Activated T-cell treated with anti-CD3 and anti-CD28 coated beads, Interleukin-2, amount 50 U/mL, for 48 hours (primary cell): ENCODE measurements around the gene COPG2.
"Not testable (repeated sequence)": the region's sequence is repeated elsewhere in the genome, so short reads cannot be mapped to it uniquely, and the experiment has no call there.

ENCODE experiments used
- DNase-seq, 2 experiments: peaks; one replicate each; pipeline ENCODE4 v3.0.0-alpha.2; 2020

Gene COPG2

DNA sequence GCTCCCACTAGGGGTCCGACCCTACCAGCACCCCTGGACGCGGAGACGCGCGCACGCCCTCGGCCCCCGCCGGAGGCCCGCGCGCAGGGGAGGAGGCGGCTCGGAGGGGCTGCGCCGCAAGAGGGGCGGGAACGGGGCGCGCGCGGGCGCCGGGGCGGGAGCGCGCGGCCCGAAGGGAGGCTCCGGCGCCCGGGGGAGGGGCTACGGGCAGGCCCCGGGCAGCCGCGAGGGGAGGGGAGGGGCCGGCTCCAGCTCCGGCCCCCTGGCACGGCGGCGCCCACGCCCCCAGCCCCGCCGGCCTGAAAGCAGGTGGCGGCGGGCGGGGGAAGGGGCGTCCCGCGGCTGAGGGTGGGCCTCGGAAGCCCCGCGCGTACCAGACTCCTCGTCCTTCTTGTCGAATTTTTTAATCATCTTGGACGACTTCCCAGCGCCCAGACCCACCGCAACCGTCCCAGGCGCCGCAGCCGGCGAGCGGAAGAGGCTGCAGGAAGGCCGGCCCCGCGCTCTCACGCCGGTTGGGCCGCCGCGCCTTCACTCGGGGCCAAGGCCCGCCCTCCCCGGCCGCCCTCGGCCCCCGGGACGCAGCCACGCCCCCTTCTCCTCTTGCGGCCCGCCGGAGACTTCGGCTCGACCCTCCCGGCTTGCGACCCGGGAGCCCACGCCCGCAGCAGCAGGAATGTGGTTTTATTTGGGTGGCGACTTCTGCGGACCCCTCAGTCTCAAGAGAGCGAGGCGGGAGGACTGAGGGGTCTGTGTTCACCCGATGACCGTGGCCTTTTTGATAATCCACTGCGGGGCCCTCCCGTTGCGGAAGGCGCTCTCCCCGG lies at the start of gene COPG2:
Gene COPG2 (minus strand): TSS at position 491 of the 827 bp plus-strand sequence. CDS start 80 bp downstream, at position 411.
- DNase-seq, result peak; percentile 84 to 90

DNA sequence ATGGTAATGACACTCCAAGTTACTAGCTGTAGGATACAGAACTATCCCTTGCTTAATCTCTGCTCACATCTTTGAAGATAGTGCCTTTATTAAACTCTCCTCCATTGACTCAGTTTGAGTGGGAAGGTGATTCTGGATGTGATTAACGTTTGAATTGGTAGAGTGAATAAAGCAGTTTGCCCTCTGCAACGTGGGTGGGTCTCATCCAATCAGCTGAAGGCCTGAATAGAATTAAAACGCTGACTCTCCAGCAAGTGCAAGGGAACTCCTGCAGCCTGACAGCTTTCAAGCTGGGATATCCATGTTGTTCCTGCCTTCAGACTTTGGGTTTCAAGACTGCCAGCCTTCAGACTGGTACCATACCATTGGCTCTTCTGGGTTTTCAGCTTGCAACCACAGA lies 43.9 kb upstream of the COPG2 start:
- DNase-seq, result no peak

DNA sequence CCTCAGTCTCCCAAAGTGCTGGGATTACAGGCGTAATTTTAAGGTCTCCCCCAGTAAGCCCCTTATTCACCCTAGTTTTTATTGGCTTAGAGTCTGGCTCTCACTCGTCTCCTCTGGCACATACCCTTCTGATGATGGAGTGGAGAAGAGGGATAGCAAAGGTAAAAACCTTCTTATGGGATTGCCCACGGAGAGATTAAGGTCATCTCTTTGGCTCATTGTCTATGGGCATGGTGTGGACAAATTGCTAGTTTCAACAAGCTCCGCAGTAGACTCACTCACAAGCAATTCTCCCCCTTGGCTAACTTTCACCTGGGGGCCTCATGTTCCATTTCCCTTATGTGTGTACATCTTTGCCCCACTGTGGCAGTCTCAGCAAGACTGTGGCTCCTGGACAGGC lies 40.2 kb upstream of the COPG2 start:
- DNase-seq, result no peak

GRCh38 chr7:130708001-130708400 lies 39.5 kb upstream of the COPG2 start:
- DNase-seq, result no peak

- DNase-seq, result no peak
Measured at GRCh38 chr7:130703851-130704250, 35.3 kb upstream of the COPG2 start.

DNA sequence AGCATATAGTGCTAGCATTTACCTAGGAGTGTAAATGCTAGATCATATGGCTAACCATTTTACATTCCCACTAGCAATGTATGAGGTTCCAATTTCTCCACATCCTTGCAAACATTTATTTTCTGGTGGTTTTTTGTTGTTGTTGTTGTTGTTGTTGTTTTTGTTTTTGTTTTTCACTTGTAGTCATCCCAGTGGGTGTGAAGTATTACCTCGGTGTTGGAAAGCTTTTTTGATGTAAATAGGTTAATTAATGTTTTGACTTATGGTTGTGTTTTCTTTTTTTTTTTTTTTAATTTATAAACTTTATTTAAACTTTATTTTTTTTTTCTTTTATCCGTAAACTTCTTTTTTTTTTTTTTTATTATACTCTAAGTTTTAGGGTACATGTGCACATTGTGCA lies 33.1 kb upstream of the COPG2 start:
- no peak for DNase-seq

- DNase-seq, result no peak
Measured at GRCh38 chr7:130700760-130701159, 32.2 kb upstream of the COPG2 start.

DNA sequence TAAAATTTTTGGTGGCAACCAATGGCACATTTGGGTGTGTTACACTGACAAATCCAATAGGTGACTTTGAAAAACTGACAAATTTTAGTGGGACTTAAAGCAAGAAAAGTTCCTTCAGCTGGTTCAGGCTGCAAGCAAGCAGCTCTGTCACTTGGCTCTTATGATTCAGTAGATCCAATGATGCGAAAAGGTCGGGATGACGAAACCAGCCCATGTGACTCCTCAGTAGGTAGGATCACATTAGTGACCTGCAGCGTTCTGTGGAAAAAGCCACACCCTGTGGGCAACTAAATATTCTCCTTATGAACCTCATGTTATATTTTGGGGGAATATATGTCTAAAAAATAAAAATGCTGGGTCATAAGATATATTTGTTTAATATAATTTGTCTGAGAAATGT lies 31.1 kb upstream of the COPG2 start:
- no peak for DNase-seq

DNA sequence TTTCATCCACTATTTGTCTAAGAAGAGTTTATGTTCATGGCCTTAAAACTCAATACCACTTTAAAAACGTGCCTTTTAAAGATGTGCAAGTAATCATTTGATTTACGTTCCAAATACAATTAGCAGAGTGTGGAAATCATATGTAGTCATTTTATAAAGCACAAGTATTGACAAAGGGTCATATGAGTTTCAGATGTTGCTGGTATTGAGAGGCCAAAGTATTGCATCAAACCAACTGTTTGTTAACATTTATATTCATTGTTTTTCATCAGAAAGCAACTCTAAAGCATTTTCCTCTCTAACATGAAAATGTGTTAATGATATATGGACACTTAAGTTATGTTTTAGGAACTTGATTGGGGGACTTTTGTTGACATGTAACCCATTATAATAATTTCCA lies 29.3 kb upstream of the COPG2 start:
- DNase-seq, result no peak

DNA sequence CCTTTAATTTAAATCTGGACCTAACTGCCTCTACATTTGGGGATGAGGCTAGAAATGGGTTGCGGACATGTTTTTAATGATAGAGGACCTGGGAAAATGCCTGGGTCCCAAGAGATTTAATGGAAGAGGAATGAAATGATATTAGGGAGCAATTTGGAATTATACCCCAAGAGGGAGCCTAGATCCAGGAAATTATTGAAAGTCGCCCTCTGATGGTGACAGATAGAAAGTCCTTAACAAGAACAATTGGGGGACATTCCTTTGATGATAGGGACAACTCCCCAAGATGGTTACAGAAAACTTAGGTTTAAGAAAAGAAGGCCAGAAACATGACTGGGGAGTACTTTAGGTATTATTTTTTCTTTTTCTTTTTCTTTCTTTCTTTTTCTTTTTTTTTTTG lies 27.3 kb upstream of the COPG2 start:
- no peak for DNase-seq

DNA sequence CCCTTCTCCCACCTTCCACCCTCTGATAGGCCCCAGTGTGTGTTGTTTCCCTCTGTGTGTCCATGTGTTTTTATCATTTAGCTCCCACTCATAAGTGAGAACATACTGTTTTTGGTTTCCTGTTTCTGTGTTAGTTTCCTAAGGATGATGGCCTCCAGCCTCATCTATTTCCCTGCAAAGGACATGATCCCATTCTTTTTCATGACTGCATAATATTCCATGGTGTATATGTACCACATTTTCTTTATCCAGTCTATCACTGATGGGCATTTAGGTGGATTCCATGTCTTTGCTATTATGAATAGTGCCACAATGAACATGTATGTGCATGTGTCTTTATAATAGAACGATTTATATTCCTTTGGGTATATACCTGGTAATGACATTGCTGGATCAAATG lies 23.8 kb upstream of the COPG2 start:
- DNase-seq, result not testable (repeated sequence)

DNA sequence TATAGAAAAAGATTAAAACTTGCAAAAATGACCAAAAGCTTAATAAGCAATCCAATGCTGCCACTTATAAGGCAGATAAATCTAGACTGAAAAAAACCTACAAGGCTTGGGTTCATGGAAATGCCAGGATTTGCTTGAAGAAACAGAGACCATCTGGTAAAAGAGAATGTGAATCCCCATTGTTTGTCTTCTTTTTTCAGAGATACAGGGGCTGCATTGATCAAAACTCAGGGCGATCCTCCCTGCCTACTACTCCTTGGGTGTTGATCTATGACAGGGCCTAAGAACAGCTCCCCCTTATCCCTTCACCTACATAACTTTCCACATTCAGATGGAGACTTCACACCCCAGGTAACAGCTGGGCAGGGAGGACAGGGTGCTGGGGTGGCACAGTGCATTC lies 21.1 kb upstream of the COPG2 start:
- DNase-seq, result no peak

- no peak for DNase-seq
Measured at GRCh38 chr7:130683026-130683425, 14.5 kb upstream of the COPG2 start.

GRCh38 chr7:130674456-130674855 lies 5.9 kb upstream of the COPG2 start:
- no peak for DNase-seq

DNA sequence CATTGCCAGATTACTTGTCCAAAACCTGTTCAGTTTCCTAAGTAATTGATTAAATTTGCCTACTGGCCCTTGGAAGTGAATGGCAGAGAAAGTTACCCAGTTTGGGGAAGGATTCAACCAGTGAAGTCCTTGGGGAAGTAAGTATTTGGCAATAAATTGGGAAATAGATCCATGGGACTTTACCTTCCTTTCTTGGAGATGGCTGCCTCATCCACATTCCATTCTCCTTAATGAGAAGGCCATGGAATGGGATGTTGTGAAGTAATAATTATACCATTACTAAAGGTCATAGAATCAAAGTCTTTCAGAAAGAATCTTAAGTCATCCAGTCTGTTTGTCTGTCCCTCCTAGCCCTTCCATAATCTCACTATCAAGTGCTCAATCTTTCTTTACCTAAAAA lies 4.5 kb upstream of the COPG2 start:
- no peak for DNase-seq

DNA sequence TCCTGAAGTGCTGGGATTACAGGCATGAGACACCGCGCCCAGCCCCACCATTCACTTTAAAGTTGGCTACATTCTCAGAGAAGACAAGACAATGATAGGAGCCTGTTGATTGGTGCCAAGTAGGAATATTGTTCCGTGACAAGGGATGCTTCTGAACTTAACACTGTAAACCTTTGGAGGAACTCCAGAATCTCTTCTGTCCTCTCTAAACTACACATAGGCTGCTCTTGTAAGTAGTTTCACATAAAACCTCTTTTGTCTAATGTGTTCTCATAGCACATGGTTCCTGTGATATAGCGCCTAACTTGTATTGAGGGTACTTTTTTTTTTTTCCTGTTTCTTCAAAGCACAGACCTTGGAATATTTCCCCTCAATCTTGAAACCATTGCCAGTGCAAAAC lies 3.6 kb upstream of the COPG2 start:
- DNase-seq, result no peak

- no peak for DNase-seq
Measured at GRCh38 chr7:130669085-130669700, 645 bp upstream of the COPG2 start.

DNA sequence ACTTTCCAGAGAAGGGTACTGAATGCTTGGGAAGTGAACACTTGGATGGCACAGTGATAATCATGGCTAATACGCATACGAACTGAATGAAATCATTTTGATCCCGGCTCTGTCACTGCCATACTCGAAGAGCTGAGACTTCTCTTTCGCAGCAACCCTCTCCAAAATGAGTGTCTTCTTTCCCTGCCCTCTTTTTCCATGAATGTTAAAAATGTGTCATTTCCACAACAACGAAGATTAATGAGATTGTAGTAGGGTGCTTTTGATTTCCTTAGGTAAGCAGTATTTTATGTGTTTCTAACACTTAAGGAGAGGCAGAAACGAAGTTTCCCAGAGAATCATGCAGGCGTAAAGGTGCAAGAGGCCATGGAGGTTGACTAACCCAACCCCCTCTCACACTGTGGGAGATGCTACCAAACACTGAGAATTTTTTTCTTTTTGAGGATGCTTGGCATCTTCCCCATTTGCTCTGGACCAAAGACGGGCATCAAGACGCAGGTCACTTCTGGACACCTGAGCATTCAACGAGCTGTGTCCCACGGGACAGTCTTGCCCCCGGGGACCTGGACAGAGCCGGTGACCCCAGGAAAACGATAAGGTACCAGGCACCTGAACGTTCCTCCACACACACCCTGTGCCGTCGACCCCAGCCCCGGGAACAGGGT lies 823 bp downstream of the COPG2 start:
- DNase-seq, result no peak

GRCh38 chr7:130662426-130662825 lies 6.1 kb downstream of the COPG2 start:
- DNase-seq, result no peak

DNA sequence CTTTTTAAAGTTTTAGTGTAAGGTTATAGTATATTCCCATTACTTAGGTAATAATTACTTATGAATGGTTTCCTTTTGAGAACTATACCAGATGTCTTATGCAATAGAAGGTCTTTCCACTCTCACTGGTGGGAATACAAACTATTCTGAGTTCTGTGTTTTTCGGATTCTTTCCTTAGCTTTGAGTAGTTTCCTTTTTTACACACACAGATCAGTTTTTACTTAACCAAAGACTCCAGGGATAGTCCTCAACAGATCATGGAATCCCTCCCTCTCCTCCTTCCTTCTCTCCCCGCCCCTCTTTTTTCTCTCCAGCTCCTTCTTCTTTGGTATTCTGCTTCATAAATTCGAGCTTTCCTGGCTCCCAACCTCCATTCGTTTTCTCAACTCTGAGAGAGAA lies 13.3 kb downstream of the COPG2 start:
- DNase-seq, result no peak

GRCh38 chr7:130654850-130655249 lies 13.7 kb downstream of the COPG2 start:
- DNase-seq, result no peak

DNA sequence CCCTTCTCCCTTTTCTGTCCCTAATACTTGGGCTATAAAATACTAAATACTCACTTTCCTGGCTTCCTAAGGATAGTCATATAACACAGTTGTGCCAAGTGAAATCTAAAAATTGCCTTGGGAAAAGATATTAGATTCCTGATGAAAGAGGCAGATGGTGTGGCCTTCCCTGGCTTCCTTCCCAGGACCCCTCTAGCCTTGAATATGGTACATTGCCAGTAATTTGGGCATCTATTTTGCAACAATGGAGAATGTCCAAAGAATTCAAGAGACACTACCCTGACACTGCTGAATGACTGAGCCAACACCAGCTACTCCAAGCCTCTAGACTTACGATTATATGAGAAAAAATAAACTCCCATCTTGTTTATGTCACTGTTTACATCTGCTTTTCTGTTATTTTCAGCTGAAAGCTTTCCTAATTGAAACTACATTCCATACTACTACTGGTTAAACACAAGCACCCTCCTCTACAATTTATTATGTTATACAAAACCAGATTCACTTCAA lies 17.9 kb downstream of the COPG2 start:
- no peak for DNase-seq

- no peak for DNase-seq
Measured at GRCh38 chr7:130649004-130649790, 19.4 kb downstream of the COPG2 start.
